K562 (cell line): ENCODE results near the gene EBI3. TPM values are rescaled to one million over a fixed set of nuclear protein-coding genes. Genes with fewer than 3 reads are reported as not detected.

ENCODE experiments used
- BCOR ChIP-seq: fragments of 450-650 bp; IDR thresholded peaks from 2 replicates; pipeline ENCODE4 v1.6.1; 2016
- BRD4 ChIP-seq: fragments of 200-600 bp; sonication (generic); IDR thresholded peaks from 2 replicates; pipeline ENCODE4 v1.6.1; 2017; ENCODE audit warnings: inconsistent platforms
- E2F3 ChIP-seq: fragments of 250-450 bp; sonication (Bioruptor Pico); IDR thresholded peaks from 2 replicates; pipeline ENCODE4 v1.4.0; 2020; ENCODE audit warnings: mild to moderate bottlenecking
- HLTF ChIP-seq: fragments of 450-650 bp; IDR thresholded peaks from 2 replicates; pipeline ENCODE4 v1.6.1; 2016
- JUND ChIP-seq, 2 experiments: IDR thresholded peaks; 2 replicates in 1 of 2; 3 replicates in 1 of 2; pipeline ENCODE4 v1.6.1; 2011; ENCODE audit warnings: borderline replicate concordance in 2 of 2, low read depth in 2 of 2, low read length in 2 of 2, improper control_type of control experiment in 1 of 2, missing biosample characterization in 1 of 2, missing genetic modification characterization in 1 of 2, missing genetic modification reagents in 1 of 2
- KAT8 ChIP-seq: fragments of 450-650 bp; IDR thresholded peaks from 2 replicates; pipeline ENCODE4 v1.6.1; 2016; ENCODE audit warnings: low read depth, mild to moderate bottlenecking
- MED1 ChIP-seq: sonication (generic); formaldehyde crosslinking; IDR thresholded peaks from 2 replicates; pipeline ENCODE4 v1.8.1; 2023; ENCODE audit warnings: missing genetic modification reagents, borderline replicate concordance
- RBM25 ChIP-seq: fragments of 200-400 bp; formaldehyde crosslinking; IDR thresholded peaks from 2 replicates; pipeline ENCODE4 v1.6.1; 2018; ENCODE audit warnings: low read length, low read depth, moderate library complexity; ENCODE audit not compliant: severe bottlenecking
- ZNF224 ChIP-seq: sonication (generic); formaldehyde crosslinking; IDR thresholded peaks from 2 replicates; pipeline ENCODE4 v1.8.0; 2022; ENCODE audit warnings: mild to moderate bottlenecking, missing genetic modification reagents
- ZNF274 ChIP-seq: IDR thresholded peaks from 2 replicates; pipeline ENCODE4 v1.6.1; 2011; ENCODE audit warnings: low read depth, mild to moderate bottlenecking, low read length, moderate library complexity, borderline replicate concordance
- polyA plus RNA-seq, 8 experiments: library from polyadenylated mRNA; depleted of rRNA in 4 of 8; stranded (reverse) in 5 of 8; unstranded in 3 of 8; fragments of >200 nt; fragmentation: Nextera tagmentation in 2 of 8; fragmentation: Illumina TruSeq in 1 of 8; extraction: Ambion mirVana in 2 of 8; extraction: Trizol in 1 of 8; gene quantifications; 2 replicates each; pipeline versions ENCODE4 v1.2.1 to v1.2.3, GENCODE V29; 2011 to 2014; ENCODE audit warnings: inconsistent platforms in 1 of 8, missing spikeins in 1 of 8
- total RNA-seq, 7 experiments: library from RNA; depleted of rRNA in 6 of 7; stranded (reverse); fragments of >200 nt in 6 of 7; fragmentation: Illumina TruSeq in 2 of 7; extraction: Trizol in 2 of 7; gene quantifications; 2 replicates each; pipeline versions ENCODE4 v1.2.1 to v1.2.3, GENCODE V29; 2011 to 2021; ENCODE audit warnings: low replicate concordance in 1 of 7
- TF ChIP-seq, protein P1 (sequence below): fragments of 450-650 bp; IDR thresholded peaks from 2 replicates; pipeline ENCODE4 v1.6.1; 2017; ENCODE audit warnings: antibody characterized with exemption
- TF ChIP-seq, protein P2 (sequence below): sonication (generic); formaldehyde crosslinking; IDR thresholded peaks from 2 replicates; pipeline ENCODE4 v1.8.0; 2023; ENCODE audit warnings: missing genetic modification reagents, mild to moderate bottlenecking, borderline replicate concordance
- TF ChIP-seq, protein P3 (sequence below), 2 experiments: fragments of 450-650 bp in 1 of 2; sonication (generic) in 1 of 2; formaldehyde crosslinking in 1 of 2; IDR thresholded peaks in 1 of 2; conservative IDR thresholded peaks in 1 of 2; 2 replicates each; pipeline versions ENCODE4 v1.6.1 to v1.8.1; 2016 to 2023; ENCODE audit warnings: mild to moderate bottlenecking in 2 of 2, moderate library complexity in 2 of 2, inconsistent platforms in 1 of 2, missing genetic modification reagents in 1 of 2

EBI3 gene
- total and polyA plus RNA-seq, 9 of the 15 experiments (the other 6 are each of a cell fraction or from before 2014, with no cell fraction given), result 0.08 to 0.35 (median 0.22) TPM; not detected in 6

DNA sequence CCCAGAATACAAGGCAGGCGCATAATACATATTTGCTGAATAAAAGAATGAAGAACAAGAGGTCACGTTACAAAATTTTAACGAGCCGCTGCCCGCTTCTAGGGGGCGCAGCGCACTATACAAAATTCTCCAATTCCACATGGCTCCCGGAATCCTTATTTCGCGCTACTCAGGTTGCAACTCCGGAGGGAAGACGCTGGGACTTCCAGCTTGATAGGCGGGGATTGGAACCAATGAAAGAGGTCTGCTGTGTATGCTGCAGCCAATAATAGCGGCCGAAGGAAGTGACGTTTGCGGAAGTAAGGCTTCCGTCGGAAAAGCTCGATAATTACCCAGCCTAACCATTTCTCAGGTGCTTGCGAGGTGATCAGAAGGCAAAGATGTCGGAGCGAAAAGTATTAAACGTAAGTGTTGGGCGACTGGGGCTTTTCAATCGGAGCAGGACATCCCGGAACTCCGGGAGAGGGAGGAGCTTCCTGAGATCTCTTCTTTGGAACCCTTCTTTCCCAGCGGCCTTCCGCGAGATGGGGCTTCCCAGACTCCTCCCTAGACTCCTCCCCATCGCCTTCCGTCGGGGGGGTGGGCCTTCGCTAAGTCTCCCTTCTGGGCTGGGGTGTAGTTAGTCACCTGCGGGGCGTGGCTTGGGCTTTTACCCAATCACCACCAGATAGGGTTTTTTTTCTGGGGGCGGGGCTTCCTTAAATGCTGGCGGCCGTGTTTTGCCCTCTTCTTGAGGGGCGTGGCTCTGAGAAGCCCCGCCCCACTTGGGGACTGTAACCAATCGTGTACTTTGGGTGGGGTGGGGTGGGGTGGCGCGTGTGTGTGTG, 17.7 kb downstream of the EBI3 start, which contains the start of gene YJU2 (continued):
- TF ChIP-seq, protein P1, sequence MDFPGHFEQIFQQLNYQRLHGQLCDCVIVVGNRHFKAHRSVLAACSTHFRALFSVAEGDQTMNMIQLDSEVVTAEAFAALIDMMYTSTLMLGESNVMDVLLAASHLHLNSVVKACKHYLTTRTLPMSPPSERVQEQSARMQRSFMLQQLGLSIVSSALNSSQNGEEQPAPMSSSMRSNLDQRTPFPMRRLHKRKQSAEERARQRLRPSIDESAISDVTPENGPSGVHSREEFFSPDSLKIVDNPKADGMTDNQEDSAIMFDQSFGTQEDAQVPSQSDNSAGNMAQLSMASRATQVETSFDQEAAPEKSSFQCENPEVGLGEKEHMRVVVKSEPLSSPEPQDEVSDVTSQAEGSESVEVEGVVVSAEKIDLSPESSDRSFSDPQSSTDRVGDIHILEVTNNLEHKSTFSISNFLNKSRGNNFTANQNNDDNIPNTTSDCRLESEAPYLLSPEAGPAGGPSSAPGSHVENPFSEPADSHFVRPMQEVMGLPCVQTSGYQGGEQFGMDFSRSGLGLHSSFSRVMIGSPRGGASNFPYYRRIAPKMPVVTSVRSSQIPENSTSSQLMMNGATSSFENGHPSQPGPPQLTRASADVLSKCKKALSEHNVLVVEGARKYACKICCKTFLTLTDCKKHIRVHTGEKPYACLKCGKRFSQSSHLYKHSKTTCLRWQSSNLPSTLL, result no peak
- TF ChIP-seq BRD4, result peak; percentile 70; the same call in 1 of the 2 replicates
- TF ChIP-seq JUND (IDR thresholded peaks at IDR 0.05; ENCODE audit: borderline replicate concordance, low read depth, low read length), result peak; percentile 68
- TF ChIP-seq JUND (tag; IDR thresholded peaks at IDR 0.05; ENCODE audit: borderline replicate concordance, low read depth, low read length), result peak; percentile 62; the same call in 2 of the 3 replicates
- TF ChIP-seq ZNF224, result no peak
- TF ChIP-seq, protein P2, sequence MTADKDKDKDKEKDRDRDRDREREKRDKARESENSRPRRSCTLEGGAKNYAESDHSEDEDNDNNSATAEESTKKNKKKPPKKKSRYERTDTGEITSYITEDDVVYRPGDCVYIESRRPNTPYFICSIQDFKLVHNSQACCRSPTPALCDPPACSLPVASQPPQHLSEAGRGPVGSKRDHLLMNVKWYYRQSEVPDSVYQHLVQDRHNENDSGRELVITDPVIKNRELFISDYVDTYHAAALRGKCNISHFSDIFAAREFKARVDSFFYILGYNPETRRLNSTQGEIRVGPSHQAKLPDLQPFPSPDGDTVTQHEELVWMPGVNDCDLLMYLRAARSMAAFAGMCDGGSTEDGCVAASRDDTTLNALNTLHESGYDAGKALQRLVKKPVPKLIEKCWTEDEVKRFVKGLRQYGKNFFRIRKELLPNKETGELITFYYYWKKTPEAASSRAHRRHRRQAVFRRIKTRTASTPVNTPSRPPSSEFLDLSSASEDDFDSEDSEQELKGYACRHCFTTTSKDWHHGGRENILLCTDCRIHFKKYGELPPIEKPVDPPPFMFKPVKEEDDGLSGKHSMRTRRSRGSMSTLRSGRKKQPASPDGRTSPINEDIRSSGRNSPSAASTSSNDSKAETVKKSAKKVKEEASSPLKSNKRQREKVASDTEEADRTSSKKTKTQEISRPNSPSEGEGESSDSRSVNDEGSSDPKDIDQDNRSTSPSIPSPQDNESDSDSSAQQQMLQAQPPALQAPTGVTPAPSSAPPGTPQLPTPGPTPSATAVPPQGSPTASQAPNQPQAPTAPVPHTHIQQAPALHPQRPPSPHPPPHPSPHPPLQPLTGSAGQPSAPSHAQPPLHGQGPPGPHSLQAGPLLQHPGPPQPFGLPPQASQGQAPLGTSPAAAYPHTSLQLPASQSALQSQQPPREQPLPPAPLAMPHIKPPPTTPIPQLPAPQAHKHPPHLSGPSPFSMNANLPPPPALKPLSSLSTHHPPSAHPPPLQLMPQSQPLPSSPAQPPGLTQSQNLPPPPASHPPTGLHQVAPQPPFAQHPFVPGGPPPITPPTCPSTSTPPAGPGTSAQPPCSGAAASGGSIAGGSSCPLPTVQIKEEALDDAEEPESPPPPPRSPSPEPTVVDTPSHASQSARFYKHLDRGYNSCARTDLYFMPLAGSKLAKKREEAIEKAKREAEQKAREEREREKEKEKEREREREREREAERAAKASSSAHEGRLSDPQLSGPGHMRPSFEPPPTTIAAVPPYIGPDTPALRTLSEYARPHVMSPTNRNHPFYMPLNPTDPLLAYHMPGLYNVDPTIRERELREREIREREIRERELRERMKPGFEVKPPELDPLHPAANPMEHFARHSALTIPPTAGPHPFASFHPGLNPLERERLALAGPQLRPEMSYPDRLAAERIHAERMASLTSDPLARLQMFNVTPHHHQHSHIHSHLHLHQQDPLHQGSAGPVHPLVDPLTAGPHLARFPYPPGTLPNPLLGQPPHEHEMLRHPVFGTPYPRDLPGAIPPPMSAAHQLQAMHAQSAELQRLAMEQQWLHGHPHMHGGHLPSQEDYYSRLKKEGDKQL, result no peak
- TF ChIP-seq, protein P3, sequence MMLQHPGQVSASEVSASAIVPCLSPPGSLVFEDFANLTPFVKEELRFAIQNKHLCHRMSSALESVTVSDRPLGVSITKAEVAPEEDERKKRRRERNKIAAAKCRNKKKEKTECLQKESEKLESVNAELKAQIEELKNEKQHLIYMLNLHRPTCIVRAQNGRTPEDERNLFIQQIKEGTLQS (IDR thresholded peaks at IDR 0.05), result peak; percentile 48; the same call in 1 of the 2 replicates
- TF ChIP-seq, protein P3 (CRISPR knock-in tag; conservative IDR thresholded peaks at IDR 0.05), result peak; percentile 83
- peak; percentile 99 for TF ChIP-seq RBM25
- no peak for TF ChIP-seq HLTF
- TF ChIP-seq ZNF274, result no peak
- TF ChIP-seq KAT8, result peak; percentile 59; the same call in 1 of the 2 replicates
- no peak for TF ChIP-seq MED1
- TF ChIP-seq BCOR, result peak; percentile 68; the same call in 1 of the 2 replicates
- peak; percentile 22; the same call in 1 of the 2 replicates for TF ChIP-seq E2F3 (CRISPR knock-in tag)
